Vagina (tissue), 2 donors: ENCODE data around the gene SLC34A3. TPM values are rescaled to one million over a fixed set of nuclear protein-coding genes. Genes with fewer than 3 reads are reported as not detected.
A peak's percentile ranks its signal among the peaks of the same experiment; 100 is the strongest.

Experiments
- DNase-seq, 2 donors: peaks; one replicate each; pipeline ENCODE4 v3.0.0-alpha.2; 2017; ENCODE audit errors: extremely low spot score in 2 of 2
- H3K27ac ChIP-seq: fragments of 200-600 bp; sonication (generic); one replicate; pipeline ENCODE4 v1.5.1; 2019
- H3K27me3 ChIP-seq: fragments of 200-600 bp; sonication (generic); one replicate; pipeline ENCODE4 v1.5.1; 2019
- H3K36me3 ChIP-seq, 2 donors: fragments of 200-600 bp; sonication (generic); one replicate each; pipeline ENCODE4 v1.5.1; 2017 to 2019
- H3K4me1 ChIP-seq: fragments of 200-600 bp; sonication (generic); one replicate; pipeline ENCODE4 v1.5.1; 2019
- H3K4me3 ChIP-seq, 2 donors: fragments of 200-600 bp; sonication (generic); 1 replicate in 1 of 2; 2 replicates in 1 of 2; pipeline ENCODE4 v1.5.1; 2016 to 2019
- H3K9me3 ChIP-seq: fragments of 200-600 bp; sonication (generic); one replicate; pipeline ENCODE4 v1.5.1; 2019
- POLR2A ChIP-seq, 2 donors: fragments of 450-650 bp; IDR thresholded peaks; one replicate each; pipeline ENCODE4 v1.6.1; 2017; ENCODE audit warnings: antibody characterized with exemption in 2 of 2, mild to moderate bottlenecking in 2 of 2, moderate library complexity in 2 of 2
- POLR2AphosphoS5 ChIP-seq, 2 donors: sonication (generic); formaldehyde crosslinking; IDR thresholded peaks; one replicate each; pipeline ENCODE4 v1.9.0; 2017; ENCODE audit warnings: antibody characterized with exemption in 2 of 2, mild to moderate bottlenecking in 2 of 2, low read depth in 1 of 2; ENCODE audit not compliant: insufficient read depth in 1 of 2
- intact Hi-C: fragments of 100-400 bp; cut with DNase I; formaldehyde crosslinking; loops from one replicate; pipeline ENCODE4 v1.15.1; 2023
- total RNA-seq: library from RNA; depleted of rRNA; stranded (reverse); fragments of >200 nt; gene quantifications from one replicate; pipeline ENCODE4 v1.2.3, GENCODE V29; 2016
- TF ChIP-seq, protein P1 (sequence below), 3 experiments: fragments of 450-650 bp in 2 of 3; fragments of 200-600 bp in 1 of 3; sonication (generic) in 1 of 3; IDR thresholded peaks; one replicate each; pipeline ENCODE4 v1.5.1; 2017 to 2019; ENCODE audit warnings: antibody characterized with exemption in 3 of 3, mild to moderate bottlenecking in 2 of 3, moderate library complexity in 2 of 3

The SLC34A3 gene
- total RNA-seq, 1 donor from 2014 or later, result not detected

GRCh38 chr9:137251194-137251461, 20.4 kb downstream of the SLC34A3 start, which contains the start of gene STPG3:
Gene STPG3 (plus strand): TSS chr9:137251286. CDS start chr9:137251287, 1 bp downstream.
- no peaks in the 10 kb centered on the region for H3K9me3 ChIP-seq
- DNase-seq, result no peak
- intact Hi-C loops, result no loop called here
- TF ChIP-seq, protein P1, sequence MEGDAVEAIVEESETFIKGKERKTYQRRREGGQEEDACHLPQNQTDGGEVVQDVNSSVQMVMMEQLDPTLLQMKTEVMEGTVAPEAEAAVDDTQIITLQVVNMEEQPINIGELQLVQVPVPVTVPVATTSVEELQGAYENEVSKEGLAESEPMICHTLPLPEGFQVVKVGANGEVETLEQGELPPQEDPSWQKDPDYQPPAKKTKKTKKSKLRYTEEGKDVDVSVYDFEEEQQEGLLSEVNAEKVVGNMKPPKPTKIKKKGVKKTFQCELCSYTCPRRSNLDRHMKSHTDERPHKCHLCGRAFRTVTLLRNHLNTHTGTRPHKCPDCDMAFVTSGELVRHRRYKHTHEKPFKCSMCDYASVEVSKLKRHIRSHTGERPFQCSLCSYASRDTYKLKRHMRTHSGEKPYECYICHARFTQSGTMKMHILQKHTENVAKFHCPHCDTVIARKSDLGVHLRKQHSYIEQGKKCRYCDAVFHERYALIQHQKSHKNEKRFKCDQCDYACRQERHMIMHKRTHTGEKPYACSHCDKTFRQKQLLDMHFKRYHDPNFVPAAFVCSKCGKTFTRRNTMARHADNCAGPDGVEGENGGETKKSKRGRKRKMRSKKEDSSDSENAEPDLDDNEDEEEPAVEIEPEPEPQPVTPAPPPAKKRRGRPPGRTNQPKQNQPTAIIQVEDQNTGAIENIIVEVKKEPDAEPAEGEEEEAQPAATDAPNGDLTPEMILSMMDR (IDR thresholded peaks at IDR 0.05), result no peak
- no peak for TF ChIP-seq POLR2A (IDR thresholded peaks at IDR 0.05)
- no peaks in the 10 kb centered on the region for H3K27me3 ChIP-seq
- H3K4me1 ChIP-seq, result peaks cover 16% of the 10 kb centered on the region
- H3K27ac ChIP-seq, result no peak within 1 kb of the TSS
- no peaks in the 10 kb centered on the region for H3K36me3 ChIP-seq
- H3K4me3 ChIP-seq, result no peak within 1 kb of the TSS

- no peaks in the 10 kb centered on the region for H3K9me3 ChIP-seq
- no peak for DNase-seq
- peaks cover 21% of the 10 kb centered on the region for H3K4me1 ChIP-seq
- no peak overlapping the region for H3K27ac ChIP-seq
- no peaks in the 10 kb centered on the region for H3K27me3 ChIP-seq
- intact Hi-C loops, result no loop called here
- H3K4me3 ChIP-seq, result no peak overlapping the region
- no peaks in the 10 kb centered on the region for H3K36me3 ChIP-seq
- TF ChIP-seq POLR2A (IDR thresholded peaks at IDR 0.05), result no peak
- TF ChIP-seq POLR2AphosphoS5 (IDR thresholded peaks at IDR 0.05; ENCODE audit: insufficient read depth in 1 of 2, low read depth in 1 of 2), result no peak
- TF ChIP-seq, protein P1 (IDR thresholded peaks at IDR 0.05), result no peak
These were observed 21.0 kb downstream of the SLC34A3 start for GRCh38 chr9:137251490-137252268.

DNA sequence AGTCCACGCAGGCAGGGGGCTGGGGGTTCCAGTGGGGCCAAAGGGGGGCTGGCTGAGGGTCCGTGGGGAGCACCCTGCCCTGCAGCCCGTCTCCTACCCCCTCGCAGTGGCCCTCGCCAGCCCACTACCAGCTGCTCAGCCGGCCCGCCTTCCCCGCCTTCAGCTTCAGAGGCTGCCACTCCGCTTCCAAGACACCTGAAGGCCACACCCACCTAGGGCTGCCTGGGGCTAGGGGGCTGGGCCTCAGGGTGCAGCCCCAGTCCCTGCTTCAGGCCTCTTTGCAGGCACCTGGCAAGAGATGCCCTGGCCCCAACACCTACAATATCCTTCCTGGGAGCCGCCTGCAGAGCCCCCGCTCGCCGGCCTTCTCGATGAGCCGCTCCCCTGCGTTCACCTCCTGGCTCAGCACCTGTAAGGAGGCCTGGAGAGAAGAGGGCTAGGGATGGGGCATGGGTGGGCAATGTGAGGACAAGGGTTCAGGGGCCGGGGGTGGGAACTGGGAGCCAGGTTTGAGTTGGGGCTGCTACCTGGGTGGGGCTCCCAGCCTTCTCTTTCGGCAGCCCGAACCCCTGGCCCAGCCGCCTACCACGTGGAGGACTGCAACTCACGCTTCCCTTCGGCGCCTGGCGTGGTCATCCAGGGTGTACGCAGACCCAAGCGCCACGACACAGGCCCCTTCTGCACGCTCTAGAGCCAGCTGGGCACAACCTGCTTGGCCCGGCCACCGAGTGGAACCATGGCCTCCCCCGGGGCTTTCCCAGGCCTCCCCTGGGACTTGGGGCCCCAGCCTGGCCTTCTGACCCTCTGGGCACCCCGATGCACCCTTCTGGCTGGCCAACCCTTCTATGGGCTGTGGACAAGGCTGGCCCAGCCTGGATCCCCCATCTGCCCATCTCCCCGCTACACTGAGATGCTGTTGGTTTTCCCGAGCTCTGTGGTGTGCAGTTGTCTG, 22.1 kb downstream of the SLC34A3 start:
- Histone ChIP-seq H3K4me3 (no peak overlapping the region), H3K27ac (no peak overlapping the region), H3K36me3 (peaks cover 0 to 3% of the 10 kb centered on the region in 2 donors), H3K4me1 (peaks cover 27% of the 10 kb centered on the region), H3K9me3 (no peaks in the 10 kb centered on the region), H3K27me3 (no peaks in the 10 kb centered on the region)
- intact Hi-C loops, result no loop called here
- no peak for DNase-seq
- TF ChIP-seq, protein P1 (IDR thresholded peaks at IDR 0.05), result no peak
- TF ChIP-seq POLR2A (IDR thresholded peaks at IDR 0.05) (no peak), POLR2AphosphoS5 (IDR thresholded peaks at IDR 0.05; ENCODE audit: insufficient read depth in 1 of 2, low read depth in 1 of 2) (no peak)

DNA sequence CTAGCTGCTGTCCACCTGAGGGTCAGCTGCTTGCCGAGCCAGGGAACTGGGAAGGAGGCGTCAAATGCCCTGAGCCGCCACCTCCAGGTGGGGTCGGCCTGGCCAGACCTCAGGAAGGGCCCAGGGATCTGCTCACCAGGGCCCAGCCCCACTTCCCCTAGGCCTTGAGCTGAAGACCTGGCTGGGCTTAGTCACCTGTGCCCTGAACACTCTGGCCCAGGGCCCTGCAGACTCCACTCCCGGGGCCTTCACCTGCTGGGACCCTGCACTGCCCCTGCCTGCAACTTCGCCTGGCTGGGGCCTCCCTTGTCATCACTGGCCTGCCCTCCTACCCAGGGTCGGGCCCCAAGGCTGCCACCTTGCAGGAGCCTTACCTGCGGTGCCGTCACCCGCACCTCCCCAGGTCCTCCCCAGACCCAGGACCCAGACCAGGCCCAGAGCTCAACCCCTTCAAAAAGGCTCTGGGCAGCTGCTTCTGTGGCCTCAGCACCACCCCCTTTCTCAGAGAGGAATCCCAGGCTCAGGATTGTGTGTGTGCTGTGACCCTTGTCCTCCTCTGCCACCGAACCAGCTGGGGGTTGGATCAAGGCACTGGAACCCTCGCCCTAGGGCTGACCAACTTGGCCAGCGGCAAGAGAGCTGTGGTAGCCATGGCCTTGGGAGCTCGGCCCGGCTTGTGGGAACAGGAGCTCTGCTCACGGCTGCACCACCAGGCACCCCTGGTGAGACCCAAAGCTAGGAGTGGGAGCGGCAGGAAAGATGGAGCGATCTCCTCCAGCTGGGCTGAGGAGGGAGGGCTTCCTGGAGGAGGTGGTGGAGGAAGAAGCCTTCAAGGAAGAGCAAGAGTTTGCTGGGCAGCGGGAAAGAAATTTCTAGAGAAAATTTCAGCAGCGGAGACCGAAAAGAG, 23.3 kb downstream of the SLC34A3 start:
- Histone ChIP-seq H3K27ac (peak overlapping the region; percentile 25), H3K4me1 (peaks cover 27% of the 10 kb centered on the region), H3K4me3 (peak overlapping the region; percentile 78 to 88), H3K36me3 (peaks cover 0 to 14% of the 10 kb centered on the region in 2 donors), H3K27me3 (no peaks in the 10 kb centered on the region), H3K9me3 (no peaks in the 10 kb centered on the region)
- no peak for DNase-seq
- intact Hi-C loops, result no loop called here
- TF ChIP-seq, protein P1 (IDR thresholded peaks at IDR 0.05), result no peak
- TF ChIP-seq POLR2AphosphoS5 (IDR thresholded peaks at IDR 0.05; ENCODE audit: insufficient read depth in 1 of 2, low read depth in 1 of 2), result no peak
- TF ChIP-seq POLR2A (IDR thresholded peaks at IDR 0.05), result no peak
